ENCODE results near the gene BCAR1.
"Not testable (repeated sequence)": the region's sequence is repeated elsewhere in the genome, so short reads cannot be mapped to it uniquely, and the experiment has no call there.

BCAR1 gene

GRCh38 chr16:75224306-75225082 lies 26.9 kb downstream of the BCAR1 start:
- no peak for DNase-seq

GRCh38 chr16:75223129-75223528 lies 28.3 kb downstream of the BCAR1 start:
- not testable (repeated sequence) for DNase-seq

- DNase-seq = no peak
These were observed 29.1 kb downstream of the BCAR1 start for GRCh38 chr16:75222271-75222783.

- DNase-seq = no peak
These were observed 31.6 kb downstream of the BCAR1 start for GRCh38 chr16:75219838-75220237.

GRCh38 chr16:75219088-75219487 lies 32.3 kb downstream of the BCAR1 start:
- no peak for DNase-seq

- DNase-seq = no peak
These were observed 33.0 kb downstream of the BCAR1 start, which contains the start of gene CTRB1 for GRCh38 chr16:75218256-75219076. Gene CTRB1 (plus strand): TSS chr16:75218988. CDS start chr16:75219008, 20 bp downstream.

- DNase-seq = no peak
These were observed 34.0 kb downstream of the BCAR1 start for GRCh38 chr16:75217389-75217851.

- DNase-seq = no peak
These were observed 34.8 kb downstream of the BCAR1 start for GRCh38 chr16:75216576-75216975.

GRCh38 chr16:75216127-75216526 lies 35.3 kb downstream of the BCAR1 start:
- no peak for DNase-seq

- not testable (repeated sequence) for DNase-seq
These were observed 40.1 kb downstream of the BCAR1 start for GRCh38 chr16:75211286-75211685.

GRCh38 chr16:75209944-75210343 lies 41.5 kb downstream of the BCAR1 start:
- no peak for DNase-seq

- DNase-seq = not testable (repeated sequence)
These were observed 41.9 kb downstream of the BCAR1 start for GRCh38 chr16:75209514-75209913.

- DNase-seq = no peak
These were observed 42.4 kb downstream of the BCAR1 start for GRCh38 chr16:75208861-75209505.

- DNase-seq = no peak
These were observed 43.1 kb downstream of the BCAR1 start for GRCh38 chr16:75208242-75208825.

GRCh38 chr16:75207831-75208230 lies 43.6 kb downstream of the BCAR1 start:
- DNase-seq = no peak

GRCh38 chr16:75206749-75207451 lies 44.5 kb downstream of the BCAR1 start, which contains the start of gene CTRB2:
Gene CTRB2 (minus strand): TSS chr16:75207161. CDS start chr16:75207141, 20 bp downstream.
- no peak for DNase-seq

GRCh38 chr16:75205961-75206748 lies 45.3 kb downstream of the BCAR1 start:
- not testable (repeated sequence) for DNase-seq

- DNase-seq = not testable (repeated sequence)
These were observed 46.0 kb downstream of the BCAR1 start for GRCh38 chr16:75205438-75205837.

GRCh38 chr16:75204905-75205304 lies 46.5 kb downstream of the BCAR1 start:
- DNase-seq = not testable (repeated sequence)

GRCh38 chr16:75204410-75204758 lies 47.0 kb downstream of the BCAR1 start:
- DNase-seq = no peak

Measured in activated naive CD4-positive, alpha-beta T cell treated with anti-CD3 and anti-CD28 coated beads, Interleukin-2, amount 50 U/mL, for 16 hours (primary cell).